Mesothelial cell of epicardium (in vitro differentiated cells): Measurements from ENCODE around the gene KHDC4. TPM values are rescaled to one million over a fixed set of nuclear protein-coding genes. Genes with fewer than 3 reads are reported as not detected.

Experiments used
- DNase-seq, 2 experiments: peaks; one replicate each; pipeline ENCODE4 v3.0.0; 2021; ENCODE audit warnings: low spot score in 2 of 2; ENCODE audit not compliant: unreplicated experiment in 2 of 2
- H3K27ac Mint-ChIP-seq: 2 replicates; pipeline ENCODE4 v1.8.0; 2021; ENCODE audit warnings: mixed read lengths
- H3K27me3 Mint-ChIP-seq: 2 replicates; pipeline ENCODE4 v1.8.0; 2021; ENCODE audit warnings: low read depth, mixed read lengths
- H3K36me3 Mint-ChIP-seq: 2 replicates; pipeline ENCODE4 v1.8.0; 2021; ENCODE audit warnings: mixed read lengths
- H3K4me1 Mint-ChIP-seq: 2 replicates; pipeline ENCODE4 v1.8.0; 2021; ENCODE audit warnings: mixed read lengths
- H3K4me3 Mint-ChIP-seq: 2 replicates; pipeline ENCODE4 v1.8.0; 2021; ENCODE audit warnings: mild to moderate bottlenecking, moderate library complexity, mixed read lengths
- H3K9me3 Mint-ChIP-seq: 2 replicates; pipeline ENCODE4 v1.8.0; 2021; ENCODE audit warnings: mixed read lengths
- CTCF ChIP-seq: fragments of 200-600 bp; sonication (generic); IDR thresholded peaks from one replicate; pipeline ENCODE4 v1.5.0; 2021; ENCODE audit warnings: antibody characterized with exemption; ENCODE audit not compliant: unreplicated experiment
- total RNA-seq: library from RNA; stranded (reverse); gene quantifications from 3 replicates; pipeline ENCODE4 v1.2.1, GENCODE V29; 2021

KHDC4 gene
- total RNA-seq, 1 donor from 2014 or later, result 70.1 TPM

- Mint-ChIP-seq H3K27me3 (no peaks in the 10 kb centered on the region), H3K9me3 (no peaks in the 10 kb centered on the region), H3K4me3 (peak overlapping the region; percentile 95), H3K27ac (peak overlapping the region; percentile 95), H3K36me3 (no peaks in the 10 kb centered on the region), H3K4me1 (peaks cover 61% of the 10 kb centered on the region)
- no peak for DNase-seq
- TF ChIP-seq CTCF, result no peak
Observed at GRCh38 chr1:155975375-155976061, 41.3 kb upstream of the KHDC4 start.

- Mint-ChIP-seq H3K4me3 (peak overlapping the region; percentile 95), H3K27me3 (no peaks in the 10 kb centered on the region), H3K36me3 (peaks cover 2% of the 10 kb centered on the region), H3K9me3 (no peaks in the 10 kb centered on the region), H3K27ac (peak overlapping the region; percentile 95), H3K4me1 (peaks cover 57% of the 10 kb centered on the region)
- no peak for DNase-seq
- TF ChIP-seq CTCF, result no peak
Observed at GRCh38 chr1:155974208-155975115, 40.2 kb upstream of the KHDC4 start.

- Mint-ChIP-seq H3K4me1 (peaks cover 56% of the 10 kb centered on the region), H3K27me3 (no peaks in the 10 kb centered on the region), H3K9me3 (no peaks in the 10 kb centered on the region), H3K27ac (no peak overlapping the region), H3K4me3 (no peak overlapping the region), H3K36me3 (peaks cover 2% of the 10 kb centered on the region)
- no peak for DNase-seq
- TF ChIP-seq CTCF, result no peak
Observed at GRCh38 chr1:155973723-155974122, 39.5 kb upstream of the KHDC4 start.

- Mint-ChIP-seq H3K9me3 (no peaks in the 10 kb centered on the region), H3K4me1 (peaks cover 52% of the 10 kb centered on the region), H3K27me3 (no peaks in the 10 kb centered on the region), H3K27ac (no peak overlapping the region), H3K4me3 (no peak overlapping the region), H3K36me3 (peaks cover 2% of the 10 kb centered on the region)
- TF ChIP-seq CTCF, result no peak
- no peak for DNase-seq
Observed at GRCh38 chr1:155971910-155972809, 37.9 kb upstream of the KHDC4 start.

GRCh38 chr1:155970531-155971167 is 36.4 kb upstream of the KHDC4 start:
- DNase-seq, result no peak
- Mint-ChIP-seq H3K9me3 (no peaks in the 10 kb centered on the region), H3K4me1 (peaks cover 38% of the 10 kb centered on the region), H3K36me3 (peaks cover 11% of the 10 kb centered on the region), H3K27ac (peak overlapping the region; percentile 68), H3K27me3 (no peaks in the 10 kb centered on the region), H3K4me3 (no peak overlapping the region)
- no peak for TF ChIP-seq CTCF
